Thoracic aorta (tissue), 2 donors: Measurements from ENCODE around the gene GRM8. TPM values are rescaled to one million over a fixed set of nuclear protein-coding genes. Genes with fewer than 3 reads are reported as not detected.

Source experiments
- ATAC-seq: fragments of 150-250 bp; one replicate; pipeline ENCODE4 v1.8.0; 2017; ENCODE audit warnings: low read depth; ENCODE audit not compliant: insufficient number of reproducible peaks, low FRiP score
- DNase-seq: peaks from one replicate; pipeline ENCODE4 v3.0.0-alpha.2; 2020; ENCODE audit warnings: low spot score
- H3K27ac ChIP-seq, 2 donors: fragments of 200-600 bp; sonication (generic); 1 replicate in 1 of 2; 2 replicates in 1 of 2; pipeline ENCODE4 v1.5.1; 2016; ENCODE audit warnings: mild to moderate bottlenecking in 2 of 2, moderate library complexity in 2 of 2
- H3K27me3 ChIP-seq: fragments of 200-600 bp; sonication (generic); replicated peaks from 2 replicates; pipeline ENCODE4 v1.6.0; 2016; ENCODE audit warnings: mild to moderate bottlenecking; ENCODE audit not compliant: insufficient read depth
- H3K36me3 ChIP-seq: fragments of 200-600 bp; sonication (generic); one replicate; pipeline ENCODE4 v1.5.1; 2016
- H3K4me1 ChIP-seq, 2 donors: fragments of 200-600 bp; sonication (generic); 1 replicate in 1 of 2; 2 replicates in 1 of 2; pipeline versions ENCODE4 v1.5.1 to v1.6.0; 2016; ENCODE audit warnings: low read depth in 2 of 2, mild to moderate bottlenecking in 1 of 2; ENCODE audit not compliant: control insufficient read depth in 1 of 2
- H3K4me3 ChIP-seq: fragments of 200-600 bp; sonication (generic); 2 replicates; pipeline ENCODE4 v1.5.1; 2016; ENCODE audit warnings: mild to moderate bottlenecking
- H3K9me3 ChIP-seq: fragments of 200-600 bp; sonication (generic); 2 replicates; pipeline ENCODE4 v1.5.1; 2016
- CTCF ChIP-seq: fragments of 200-600 bp; sonication (generic); IDR thresholded peaks from one replicate; pipeline ENCODE4 v1.5.1; 2019; ENCODE audit warnings: antibody characterized with exemption
- total RNA-seq, 2 donors: library from RNA; depleted of rRNA; stranded (reverse); fragments of >200 nt; gene quantifications; one replicate each; pipeline versions ENCODE4 v1.1.0 to v1.2.3, GENCODE V29; 2016

Gene GRM8
- total RNA-seq, 2 donors from 2014 or later = not detected

- H3K4me3 ChIP-seq = no peak overlapping the region
- no peaks in the 10 kb centered on the region for H3K4me1 ChIP-seq
- no peaks in the 10 kb centered on the region for H3K27me3 ChIP-seq
- no peaks in the 10 kb centered on the region for H3K36me3 ChIP-seq
- TF ChIP-seq CTCF = no peak
- no peak for ATAC-seq
- DNase-seq = no peak
- H3K27ac ChIP-seq = no peak overlapping the region
- H3K9me3 ChIP-seq = no peaks in the 10 kb centered on the region
These were observed 446.1 kb downstream of the GRM8 start for GRCh38 chr7:126806614-126807013.

GRCh38 chr7:126805351-126805750 lies 447.4 kb downstream of the GRM8 start:
- DNase-seq (no peak), ATAC-seq (no peak)
- no peak for TF ChIP-seq CTCF
- no peak overlapping the region for H3K4me3 ChIP-seq
- H3K27ac ChIP-seq = no peak overlapping the region
- no peaks in the 10 kb centered on the region for H3K9me3 ChIP-seq
- no peaks in the 10 kb centered on the region for H3K4me1 ChIP-seq
- no peaks in the 10 kb centered on the region for H3K27me3 ChIP-seq
- H3K36me3 ChIP-seq = no peaks in the 10 kb centered on the region

- H3K4me3 ChIP-seq = no peak overlapping the region
- DNase-seq (no peak), ATAC-seq (no peak)
- H3K9me3 ChIP-seq = no peaks in the 10 kb centered on the region
- H3K36me3 ChIP-seq = no peaks in the 10 kb centered on the region
- TF ChIP-seq CTCF = no peak
- H3K4me1 ChIP-seq = no peaks in the 10 kb centered on the region
- no peaks in the 10 kb centered on the region for H3K27me3 ChIP-seq
- no peak overlapping the region for H3K27ac ChIP-seq
These were observed 448.1 kb downstream of the GRM8 start for GRCh38 chr7:126804604-126805003.

GRCh38 chr7:126803990-126804389 lies 448.8 kb downstream of the GRM8 start:
- Histone ChIP-seq H3K4me1 (no peaks in the 10 kb centered on the region), H3K27ac (no peak overlapping the region), H3K36me3 (no peaks in the 10 kb centered on the region), H3K9me3 (no peaks in the 10 kb centered on the region), H3K4me3 (no peak overlapping the region), H3K27me3 (no peaks in the 10 kb centered on the region)
- no peak for ATAC-seq
- TF ChIP-seq CTCF = no peak
- DNase-seq = no peak

GRCh38 chr7:126803060-126803665 lies 449.6 kb downstream of the GRM8 start:
- Histone ChIP-seq H3K4me3 (no peak overlapping the region), H3K9me3 (no peaks in the 10 kb centered on the region), H3K27me3 (no peaks in the 10 kb centered on the region), H3K4me1 (no peaks in the 10 kb centered on the region), H3K27ac (no peak overlapping the region), H3K36me3 (no peaks in the 10 kb centered on the region)
- TF ChIP-seq CTCF = peak; percentile 26
- no peak for DNase-seq
- no peak for ATAC-seq
